AG09319 (cell line): ENCODE results near the gene FAM76A.

ENCODE experiments used
- DNase-seq: peaks from one replicate; pipeline ENCODE4 v3.0.0-alpha.2; 2010; ENCODE audit warnings: low read depth; ENCODE audit errors: extremely low read depth
- CTCF ChIP-seq: IDR thresholded peaks from 2 replicates; pipeline ENCODE4 v1.5.1; 2011; ENCODE audit warnings: low read depth, mild to moderate bottlenecking, inconsistent platforms, low read length, moderate library complexity

The FAM76A gene

GRCh38 chr1:27760426-27760825 is 34.7 kb downstream of the FAM76A start:
- TF ChIP-seq CTCF: no peak
- DNase-seq: no peak

GRCh38 chr1:27762033-27762432 is 36.3 kb downstream of the FAM76A start:
- no peak for TF ChIP-seq CTCF
- no peak for DNase-seq

- DNase-seq: no peak
- no peak for TF ChIP-seq CTCF
Measured at GRCh38 chr1:27763358-27763757, 37.6 kb downstream of the FAM76A start.

- DNase-seq: no peak
- TF ChIP-seq CTCF: no peak
Measured at GRCh38 chr1:27770293-27770830, 44.6 kb downstream of the FAM76A start.

- DNase-seq: peak; percentile 35
- no peak for TF ChIP-seq CTCF
Measured at GRCh38 chr1:27772036-27772931, 46.5 kb downstream of the FAM76A start.

GRCh38 chr1:27772932-27773825 is 47.4 kb downstream of the FAM76A start, which contains the start of gene STX12:
TSS of gene STX12 (plus strand) at chr1:27773219. CDS start at chr1:27773308, 89 bp downstream.
- peak; percentile 100 for DNase-seq
- TF ChIP-seq CTCF: no peak
